PC-3 (cell line): ENCODE results near the gene GRK2. TPM values are rescaled to one million over a fixed set of nuclear protein-coding genes. Genes with fewer than 3 reads are reported as not detected.

ENCODE experiments used
- ATAC-seq: fragments of 200-7000 bp; cut with Tn5 transposase; 2 replicates; pipeline ENCODE4 v1.9.1; 2020; ENCODE audit warnings: mild to moderate bottlenecking, moderate library complexity
- BruUV-seq: library from RNA; stranded (reverse); fragments of 400-500 nt; replicated peaks from 2 replicates; lab custom pipeline; 2021; lab: Mats Ljungman, UMichigan
- CTCF ChIA-PET: fragments of 300-600 bp; sonication (Branson Sonifier 250); formaldehyde crosslinking; loops from one replicate; lab custom pipeline; 2022; ENCODE audit warnings: antibody characterized with exemption; lab: Charles Lee
- POLR2A ChIA-PET: fragments of 300-600 bp; sonication (Branson Sonifier 250); formaldehyde crosslinking; loops from one replicate; lab custom pipeline; 2022; ENCODE audit warnings: antibody characterized with exemption; ENCODE audit not compliant: unreplicated experiment; lab: Charles Lee
- DNase-seq: peaks from one replicate; pipeline ENCODE4 v3.0.0-alpha.2; 2015
- H2AFZ ChIP-seq: fragments of 300-600 bp; sonication (generic); 2 replicates; pipeline ENCODE4 v1.6.0; 2016; ENCODE audit warnings: antibody characterized with exemption, low read length
- H3F3A ChIP-seq: fragments of 300-600 bp; sonication (generic); one replicate; pipeline ENCODE4 v1.6.0; 2017; ENCODE audit warnings: antibody characterized with exemption, low read length, control low read depth, mild to moderate bottlenecking; ENCODE audit not compliant: unreplicated experiment
- H3K27ac ChIP-seq: fragments of 300-600 bp; sonication (generic); 2 replicates; pipeline ENCODE4 v1.5.1; 2016; ENCODE audit warnings: mild to moderate bottlenecking, low read length
- H3K27me3 ChIP-seq: fragments of 300-600 bp; sonication (generic); 2 replicates; pipeline ENCODE4 v1.6.1; 2016; ENCODE audit warnings: low read length, mixed read lengths
- H3K36me3 ChIP-seq: fragments of 300-600 bp; sonication (generic); 2 replicates; pipeline ENCODE4 v1.6.1; 2016; ENCODE audit warnings: low read depth, mixed run types, low read length, mixed read lengths
- H3K4me1 ChIP-seq: fragments of 300-600 bp; sonication (generic); 2 replicates; pipeline ENCODE4 v1.5.1; 2016; ENCODE audit warnings: low read length; ENCODE audit not compliant: insufficient read depth
- H3K4me2 ChIP-seq: fragments of 300-600 bp; sonication (generic); 2 replicates; pipeline ENCODE4 v1.6.0; 2016; ENCODE audit warnings: low read length
- H3K4me3 ChIP-seq: fragments of 300-600 bp; sonication (generic); 2 replicates; pipeline ENCODE4 v1.5.1; 2016; ENCODE audit warnings: mild to moderate bottlenecking, low read length, mixed read lengths
- H3K79me2 ChIP-seq: fragments of 300-600 bp; sonication (generic); 2 replicates; pipeline ENCODE4 v1.6.1; 2017; ENCODE audit warnings: low read length, mixed read lengths
- H3K9ac ChIP-seq: fragments of 300-600 bp; sonication (generic); 2 replicates; pipeline ENCODE4 v1.6.0; 2016; ENCODE audit warnings: mild to moderate bottlenecking, low read length
- H3K9me2 ChIP-seq: fragments of 300-600 bp; sonication (generic); replicated peaks from 2 replicates; pipeline ENCODE4 v1.6.1; 2016; ENCODE audit warnings: mixed run types, low read length, mixed read lengths
- H3K9me3 ChIP-seq: fragments of 300-600 bp; sonication (generic); 2 replicates; pipeline ENCODE4 v1.6.1; 2016; ENCODE audit warnings: low read length, mixed read lengths
- H4K20me1 ChIP-seq: fragments of 300-600 bp; sonication (generic); 2 replicates; pipeline ENCODE4 v1.6.1; 2016; ENCODE audit warnings: low read length, mixed read lengths
- EZH2 ChIP-seq: fragments of 300-600 bp; sonication (generic); IDR thresholded peaks from one replicate; pipeline ENCODE4 v1.6.1; 2017; ENCODE audit warnings: antibody characterized with exemption, mild to moderate bottlenecking, low read length; ENCODE audit not compliant: unreplicated experiment
- EZH2phosphoT487 ChIP-seq: fragments of 300-600 bp; sonication (generic); IDR thresholded peaks from 2 replicates; pipeline ENCODE4 v1.6.1; 2018; ENCODE audit warnings: mild to moderate bottlenecking, antibody characterized with exemption, low read length, borderline replicate concordance
- intact Hi-C: fragments of 100-400 bp; cut with micrococcal nuclease; formaldehyde crosslinking; loops from 2 replicates; pipeline ENCODE4 v1.9.0; 2023
- total RNA-seq: library from RNA; depleted of rRNA; stranded (reverse); fragments of >200 nt; gene quantifications from 2 replicates; pipeline ENCODE4 v1.2.3, GENCODE V29; 2014
- TF ChIP-seq, protein P1 (sequence below): fragments of 300-600 bp; sonication (generic); conservative IDR thresholded peaks from 2 replicates; pipeline ENCODE4 v1.5.1; 2017; ENCODE audit warnings: antibody characterized with exemption, low read depth, mild to moderate bottlenecking, low read length

The GRK2 gene
- total RNA-seq, 1 experiment from 2014 or later: 103 TPM

DNA sequence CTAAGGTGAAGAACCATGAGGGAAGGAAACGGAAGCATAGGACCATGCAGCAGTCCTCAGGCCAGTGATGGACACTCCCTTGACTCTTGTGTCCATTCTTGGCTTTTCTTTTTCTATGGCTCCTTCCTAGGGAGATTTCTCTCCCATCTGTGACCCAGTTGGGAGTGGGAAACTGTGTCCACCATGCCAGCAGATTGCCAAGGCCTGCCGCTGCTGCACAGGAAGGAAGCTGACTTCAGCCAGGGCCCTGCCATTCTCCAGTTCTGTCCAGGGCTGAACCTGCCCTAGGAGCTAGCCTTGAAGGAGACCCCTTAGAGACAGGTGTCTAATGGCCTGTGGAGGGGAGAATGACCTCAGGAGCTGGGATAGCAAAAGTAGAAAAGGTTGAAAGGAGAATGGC, 54.4 kb downstream of the GRK2 start:
- intact Hi-C loops: no loop called here
- Histone ChIP-seq H4K20me1 (no peaks in the 10 kb centered on the region), H3K36me3 (no peaks in the 10 kb centered on the region), H3K4me3 (no peak overlapping the region), H3K9me2 (no peaks in the 10 kb centered on the region), H3F3A (no peaks in the 10 kb centered on the region), H3K4me2 (no peak overlapping the region), H3K4me1 (peaks cover 12% of the 10 kb centered on the region; the same call in 1 of the 2 replicates), H3K9me3 (no peaks in the 10 kb centered on the region), H3K27ac (no peak overlapping the region), H3K27me3 (no peaks in the 10 kb centered on the region), H3K79me2 (peaks cover 21% of the 10 kb centered on the region), H2AFZ (no peak overlapping the region), H3K9ac (no peak overlapping the region)
- ChIA-PET CTCF (no interaction called here), POLR2A (no interaction called here)
- BruUV-seq: no TSS peak
- ATAC-seq (no peak), DNase-seq (no peak)
- TF ChIP-seq EZH2: no peak
- TF ChIP-seq EZH2phosphoT487: no peak
- TF ChIP-seq, protein P1, sequence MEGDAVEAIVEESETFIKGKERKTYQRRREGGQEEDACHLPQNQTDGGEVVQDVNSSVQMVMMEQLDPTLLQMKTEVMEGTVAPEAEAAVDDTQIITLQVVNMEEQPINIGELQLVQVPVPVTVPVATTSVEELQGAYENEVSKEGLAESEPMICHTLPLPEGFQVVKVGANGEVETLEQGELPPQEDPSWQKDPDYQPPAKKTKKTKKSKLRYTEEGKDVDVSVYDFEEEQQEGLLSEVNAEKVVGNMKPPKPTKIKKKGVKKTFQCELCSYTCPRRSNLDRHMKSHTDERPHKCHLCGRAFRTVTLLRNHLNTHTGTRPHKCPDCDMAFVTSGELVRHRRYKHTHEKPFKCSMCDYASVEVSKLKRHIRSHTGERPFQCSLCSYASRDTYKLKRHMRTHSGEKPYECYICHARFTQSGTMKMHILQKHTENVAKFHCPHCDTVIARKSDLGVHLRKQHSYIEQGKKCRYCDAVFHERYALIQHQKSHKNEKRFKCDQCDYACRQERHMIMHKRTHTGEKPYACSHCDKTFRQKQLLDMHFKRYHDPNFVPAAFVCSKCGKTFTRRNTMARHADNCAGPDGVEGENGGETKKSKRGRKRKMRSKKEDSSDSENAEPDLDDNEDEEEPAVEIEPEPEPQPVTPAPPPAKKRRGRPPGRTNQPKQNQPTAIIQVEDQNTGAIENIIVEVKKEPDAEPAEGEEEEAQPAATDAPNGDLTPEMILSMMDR: no peak

DNA sequence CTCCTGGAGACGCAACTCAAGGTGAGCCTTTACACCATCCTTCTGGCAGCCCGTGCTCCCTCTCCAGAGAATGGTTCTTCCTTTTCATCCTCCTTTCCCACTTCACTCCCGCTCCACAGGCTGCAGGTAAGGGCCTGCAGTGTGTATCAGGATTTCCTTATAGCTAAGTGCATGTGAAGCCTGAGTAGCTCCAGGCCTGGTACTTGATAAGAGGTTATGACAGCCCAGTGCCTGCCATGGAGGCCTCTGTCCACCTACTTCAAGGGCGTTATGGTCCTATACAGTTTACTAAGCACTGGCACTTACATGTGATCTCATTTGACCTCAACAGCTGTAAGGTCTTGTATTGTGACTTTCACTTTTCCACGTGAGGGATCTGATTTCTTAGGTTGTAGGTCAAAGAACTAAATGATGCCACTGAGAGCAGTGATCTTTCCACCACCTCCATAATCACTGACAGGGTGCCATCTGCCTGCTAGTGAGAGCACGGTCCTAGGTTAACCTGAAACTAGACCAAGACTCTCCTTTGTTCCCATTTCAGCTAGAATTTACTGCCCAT, 55.1 kb downstream of the GRK2 start:
- intact Hi-C loops: no loop called here
- Histone ChIP-seq H3K27ac (no peak overlapping the region), H3K9me3 (no peaks in the 10 kb centered on the region), H3F3A (no peaks in the 10 kb centered on the region), H3K4me2 (no peak overlapping the region), H3K79me2 (peaks cover 21% of the 10 kb centered on the region), H3K4me3 (no peak overlapping the region), H3K9me2 (no peaks in the 10 kb centered on the region), H3K36me3 (no peaks in the 10 kb centered on the region), H3K27me3 (no peaks in the 10 kb centered on the region), H3K4me1 (peaks cover 12% of the 10 kb centered on the region; the same call in 1 of the 2 replicates), H3K9ac (no peak overlapping the region), H2AFZ (no peak overlapping the region), H4K20me1 (no peaks in the 10 kb centered on the region)
- ChIA-PET CTCF (interaction anchor here (1.5 kb wide), 1 partner anchor 61 kb away, joined by 5 read pairs; no protein-coding TSS in a partner anchor), POLR2A (no interaction called here)
- BruUV-seq: no TSS peak
- no peak for TF ChIP-seq EZH2phosphoT487
- TF ChIP-seq, protein P1: no peak
- TF ChIP-seq EZH2: no peak
- ATAC-seq: no peak
- DNase-seq: no peak

GRCh38 chr11:67322049-67322448, 55.8 kb downstream of the GRK2 start:
- intact Hi-C loops: no loop called here

More at GRCh38 chr11:67322049-67322448, 55.8 kb downstream of the GRK2 start:
- TF ChIP-seq, protein P1: no peak
- TF ChIP-seq EZH2phosphoT487: no peak
- no peak for TF ChIP-seq EZH2
- H3K4me1 ChIP-seq: peaks cover 12% of the 10 kb centered on the region; the same call in 1 of the 2 replicates
- ChIA-PET CTCF (interaction anchor here (1.5 kb wide), 1 partner anchor 60 kb away, joined by 5 read pairs; no protein-coding TSS in a partner anchor), POLR2A (no interaction called here)
- H2AFZ ChIP-seq: no peak overlapping the region
- H4K20me1 ChIP-seq: no peaks in the 10 kb centered on the region
- no TSS peak for BruUV-seq
- no peak overlapping the region for H3K9ac ChIP-seq
- H3K9me3 ChIP-seq: no peaks in the 10 kb centered on the region
- no peak overlapping the region for H3K27ac ChIP-seq
- peaks cover 21% of the 10 kb centered on the region for H3K79me2 ChIP-seq
- ATAC-seq (no peak), DNase-seq (no peak)
- no peaks in the 10 kb centered on the region for H3K27me3 ChIP-seq
- no peak overlapping the region for H3K4me2 ChIP-seq
- H3K36me3 ChIP-seq: no peaks in the 10 kb centered on the region
- H3K9me2 ChIP-seq: no peaks in the 10 kb centered on the region
- H3K4me3 ChIP-seq: no peak overlapping the region
- no peaks in the 10 kb centered on the region for H3F3A ChIP-seq
